Testis (tissue), 2 donors: ENCODE results near the gene MVD.

Experiments used
- CTCF ChIP-seq, 3 experiments: fragments of 450-650 bp in 2 of 3; fragments of 200-600 bp in 1 of 3; sonication (generic) in 1 of 3; IDR thresholded peaks; one replicate each; pipeline ENCODE4 v1.5.1; 2016 to 2019; ENCODE audit warnings: antibody characterized with exemption in 3 of 3, mild to moderate bottlenecking in 2 of 3, moderate library complexity in 1 of 3
- POLR2A ChIP-seq: fragments of 450-650 bp; IDR thresholded peaks from one replicate; pipeline ENCODE4 v1.6.1; 2017; ENCODE audit warnings: antibody characterized with exemption, mild to moderate bottlenecking, moderate library complexity

GRCh38 chr16:88698646-88699045 is 35.8 kb upstream of the MVD start:
- TF ChIP-seq CTCF (IDR thresholded peaks at IDR 0.05) (no peak), POLR2A (no peak)
